Stimulated activated CD4-positive, alpha-beta T cell treated with anti-CD3 and anti-CD28 coated beads, Interleukin-12 subunit alpha, Interleukin-12 subunit beta, amount 100 ng/mL, for 48 hours (primary cell): Measurements from ENCODE around the gene RAB3C.

Source experiments
- DNase-seq, 3 donors: peaks; one replicate each; pipeline ENCODE4 v3.0.0-alpha.2; 2020; ENCODE audit warnings: low read depth in 2 of 3, low spot score in 1 of 3

RAB3C gene

DNA sequence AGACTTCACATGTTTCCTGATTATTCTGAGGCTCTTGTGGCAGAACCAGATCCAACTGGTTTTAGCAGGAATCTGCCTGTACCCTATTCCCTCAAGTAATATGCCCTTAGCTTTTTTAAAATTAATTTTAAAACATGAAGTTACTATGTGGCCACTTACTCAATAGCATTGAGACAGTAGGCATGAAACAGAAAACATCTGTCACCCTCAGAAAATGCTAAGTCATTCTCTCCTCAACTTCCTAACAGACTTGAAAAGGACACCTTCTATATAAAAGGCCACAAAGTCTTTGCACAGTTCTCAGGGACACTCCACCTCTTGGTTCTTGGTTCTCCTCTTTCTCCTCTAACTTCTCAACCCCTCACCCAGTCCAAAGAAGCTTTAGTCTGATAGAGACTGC is 277.8 kb downstream of the RAB3C start:
- no peak for DNase-seq

DNA sequence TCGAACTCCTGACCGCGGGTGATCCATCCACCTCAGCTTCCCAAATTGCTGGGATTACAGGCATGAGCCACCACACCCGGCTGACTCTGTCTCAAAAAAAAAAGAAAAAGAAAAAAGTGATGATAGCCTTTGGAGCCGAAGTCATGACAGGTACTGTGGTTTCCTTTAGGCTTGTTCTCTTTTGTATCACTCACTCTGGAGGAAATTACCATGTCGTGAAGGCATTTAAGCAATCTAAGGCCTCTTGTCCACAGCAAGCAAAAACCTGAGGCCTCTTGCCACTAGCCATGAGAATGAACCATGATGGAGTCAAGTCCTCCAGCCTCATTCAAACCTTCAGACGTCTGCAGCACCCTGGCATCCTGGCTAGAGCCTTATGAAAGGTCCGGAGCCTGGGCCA is 286.1 kb downstream of the RAB3C start:
- no peak for DNase-seq

DNA sequence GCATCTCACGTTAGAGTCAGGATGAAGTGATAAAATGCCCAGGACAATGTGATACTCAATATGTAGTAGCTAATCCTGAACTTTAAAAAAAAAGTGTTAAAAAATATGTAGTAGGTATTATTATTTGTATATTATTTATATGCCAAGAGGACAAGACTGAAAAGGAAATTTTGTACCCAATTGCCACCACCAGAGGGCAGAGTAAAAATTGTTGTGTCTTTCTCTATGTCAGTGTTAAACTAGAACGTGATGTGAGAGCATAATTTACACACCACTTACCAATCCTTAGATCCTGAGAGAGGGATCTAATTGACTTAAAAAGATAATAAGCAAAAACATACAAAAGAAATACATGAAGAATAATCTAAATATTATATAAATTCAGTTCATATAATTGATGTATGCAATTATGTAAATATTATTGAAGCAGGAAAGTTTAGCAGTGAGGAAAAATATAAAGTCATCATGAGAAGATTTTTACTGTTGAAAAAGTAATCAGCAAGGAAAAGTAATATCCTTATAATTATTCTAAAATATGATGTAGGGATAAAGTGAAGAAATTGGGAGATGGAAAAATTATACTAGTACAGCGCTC is 288.9 kb downstream of the RAB3C start:
- DNase-seq, result peak in 1 of 3 donors; percentile 53

GRCh38 chr5:58872670-58873273 is 289.9 kb downstream of the RAB3C start:
- DNase-seq, result no peak

- DNase-seq, result no peak
These were observed 292.7 kb downstream of the RAB3C start for GRCh38 chr5:58875599-58875998.

DNA sequence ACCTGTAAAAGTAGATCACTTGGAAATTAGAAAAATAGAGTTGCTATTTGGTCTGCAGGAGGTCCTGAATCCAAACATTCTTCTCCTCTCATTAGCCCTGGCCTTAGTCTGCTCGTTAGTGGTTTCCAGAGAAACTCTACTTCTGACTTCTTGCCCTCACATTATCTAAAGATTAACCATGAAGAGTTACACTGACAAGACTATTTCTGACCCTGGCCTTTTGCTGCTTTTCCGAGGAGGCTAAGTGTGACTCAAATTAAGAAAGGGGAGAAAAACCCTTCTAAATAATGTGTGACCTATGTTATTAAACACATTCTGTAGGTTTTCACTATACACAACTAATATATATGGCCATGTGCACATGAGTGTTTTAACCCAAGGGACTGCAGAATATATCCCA is 302.4 kb downstream of the RAB3C start:
- DNase-seq, result no peak

DNA sequence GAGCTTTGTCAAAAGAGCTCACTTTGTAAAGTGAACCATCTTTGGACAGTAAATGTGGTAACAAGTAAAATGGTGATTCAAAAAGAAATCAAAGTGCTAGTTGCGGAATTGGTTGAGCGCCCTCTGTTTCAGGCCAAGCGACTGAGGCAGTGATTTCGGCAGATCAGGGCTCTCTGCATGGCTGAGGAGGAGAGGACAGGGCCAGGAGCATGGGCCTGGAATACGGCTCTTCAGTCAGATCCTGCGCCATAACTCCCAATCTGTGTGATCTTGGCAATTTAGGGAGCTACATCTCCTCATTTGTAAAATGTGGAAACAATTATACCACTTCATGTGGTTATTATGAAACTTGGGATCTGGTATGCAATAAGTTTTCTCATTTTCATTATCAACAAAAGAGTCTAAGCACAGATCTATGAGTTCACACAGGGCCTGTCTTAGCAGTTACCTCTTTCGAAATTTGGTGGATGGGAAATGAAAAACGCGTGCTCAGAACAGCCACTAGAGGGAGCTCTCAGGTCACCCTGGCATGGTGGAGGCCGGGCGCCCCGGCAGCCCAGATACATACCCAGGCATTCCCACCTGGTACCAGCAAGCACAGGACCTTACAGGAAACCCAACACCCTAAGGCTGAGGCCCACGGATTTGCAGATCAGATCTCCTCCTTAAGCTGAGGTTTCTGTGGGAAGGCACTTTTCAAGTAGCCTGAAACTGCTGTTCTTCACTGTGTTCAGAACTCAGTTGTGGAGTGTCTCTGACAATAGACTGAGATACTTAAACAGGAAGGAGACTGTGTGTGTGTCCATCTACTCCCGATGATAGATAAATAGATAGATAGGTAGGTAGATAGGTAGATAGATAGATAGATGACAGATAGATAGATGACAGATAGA is 303.7 kb downstream of the RAB3C start:
- peak; percentile 52 to 74 (median 63) for DNase-seq

GRCh38 chr5:58887311-58887710 is 304.4 kb downstream of the RAB3C start:
- no peak for DNase-seq

DNA sequence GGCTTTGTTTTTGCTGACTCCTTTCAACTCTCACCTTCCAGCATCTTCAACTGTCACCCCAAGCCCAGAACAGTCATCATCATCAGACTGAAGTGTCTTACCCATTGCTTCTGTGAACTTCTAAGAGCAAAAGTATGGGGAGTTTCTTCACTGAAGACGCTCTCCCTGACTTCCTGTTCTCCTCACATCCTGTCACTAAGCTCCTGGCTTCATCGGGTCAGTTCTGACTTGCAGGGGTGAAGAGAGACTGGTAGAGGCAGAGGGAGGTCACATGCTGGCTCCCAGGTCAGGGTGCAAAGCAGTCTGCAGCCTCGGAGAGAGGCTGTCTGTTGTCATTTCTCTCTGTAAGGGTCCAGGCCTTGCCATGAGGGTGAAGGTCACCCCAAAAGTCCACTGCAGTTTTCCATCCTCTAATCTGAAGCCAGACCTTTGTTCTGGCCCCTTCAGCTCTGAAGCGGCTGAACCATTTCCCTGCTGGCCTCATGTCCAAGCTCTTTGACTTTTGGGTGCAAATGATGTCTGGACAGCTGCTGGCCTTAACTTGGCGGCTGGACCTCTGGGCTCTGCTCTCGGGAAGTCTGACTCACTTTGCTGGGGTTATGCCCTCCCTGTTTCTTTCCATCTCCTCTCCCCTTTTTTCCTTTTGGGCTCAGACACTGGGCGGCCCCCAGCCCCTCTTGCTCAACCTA is 305.0 kb downstream of the RAB3C start:
- no peak for DNase-seq

GRCh38 chr5:58890265-58890664 is 307.4 kb downstream of the RAB3C start:
- no peak for DNase-seq

- no peak for DNase-seq
These were observed 307.8 kb downstream of the RAB3C start for GRCh38 chr5:58890701-58891085.

GRCh38 chr5:58891086-58891970 is 308.5 kb downstream of the RAB3C start:
- DNase-seq, result peak; percentile 58 to 66 (median 59)

- no peak for DNase-seq
These were observed 309.1 kb downstream of the RAB3C start for GRCh38 chr5:58891971-58892343.

- DNase-seq, result no peak
These were observed 310.7 kb downstream of the RAB3C start for GRCh38 chr5:58893551-58893950.

DNA sequence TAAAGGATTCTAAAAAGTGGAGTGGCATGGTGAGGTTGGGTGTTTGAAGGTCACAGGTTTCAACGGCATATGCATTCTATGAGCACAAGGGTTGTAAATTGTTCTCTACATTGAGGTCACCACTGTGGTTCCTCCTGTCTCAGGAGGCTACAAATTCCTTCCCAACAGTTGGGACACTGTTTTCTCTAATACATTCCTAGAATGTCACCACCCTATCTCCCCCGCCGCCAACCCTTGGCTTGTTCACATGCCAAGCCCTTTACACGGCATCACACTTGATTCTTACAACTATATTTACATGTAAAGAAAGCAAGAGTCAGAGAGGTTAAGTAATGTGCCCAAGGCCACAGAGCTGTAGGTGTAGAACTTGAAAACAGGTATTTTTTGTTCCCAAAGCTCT is 315.1 kb downstream of the RAB3C start:
- DNase-seq, result no peak

- DNase-seq, result no peak
These were observed 315.7 kb downstream of the RAB3C start for GRCh38 chr5:58898538-58898937.

DNA sequence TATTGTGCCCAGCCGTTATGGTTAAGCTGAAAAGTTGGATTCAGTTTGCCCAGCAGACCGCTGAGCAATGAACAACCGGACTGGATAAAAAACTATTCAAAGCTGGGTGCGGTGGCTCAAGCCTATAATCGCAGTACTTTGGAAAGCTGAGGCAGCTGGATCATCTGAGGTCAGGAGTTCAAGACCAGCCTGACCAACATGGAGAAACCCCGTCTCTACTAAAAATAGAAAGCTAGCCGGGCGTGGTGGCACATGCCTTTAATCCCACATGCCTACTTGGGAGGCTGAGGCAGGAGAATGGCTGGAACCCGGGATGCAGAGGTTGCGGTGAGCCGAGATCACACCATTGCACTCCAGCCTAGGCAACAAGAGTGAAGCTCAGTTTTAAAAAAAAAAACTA is 318.4 kb downstream of the RAB3C start:
- no peak for DNase-seq

DNA sequence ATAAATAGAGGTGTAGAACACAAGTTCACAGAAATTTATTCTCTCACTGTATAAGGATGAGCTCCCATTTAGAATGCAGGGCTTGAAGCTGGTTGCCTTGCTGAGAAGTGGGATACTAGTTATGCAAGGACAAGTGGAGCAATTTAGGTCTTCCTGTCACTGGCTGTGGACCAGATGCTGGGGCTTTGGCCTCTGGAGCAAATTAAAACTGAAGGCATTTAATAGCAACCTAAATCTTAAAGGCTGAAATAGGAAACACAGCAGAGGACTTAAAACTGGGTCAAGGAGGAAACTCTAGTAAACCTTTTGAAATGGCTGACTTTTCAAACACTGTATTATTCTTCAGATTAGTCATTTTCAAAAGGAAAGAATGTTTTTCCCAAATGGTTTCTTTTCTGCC is 319.4 kb downstream of the RAB3C start:
- no peak for DNase-seq

DNA sequence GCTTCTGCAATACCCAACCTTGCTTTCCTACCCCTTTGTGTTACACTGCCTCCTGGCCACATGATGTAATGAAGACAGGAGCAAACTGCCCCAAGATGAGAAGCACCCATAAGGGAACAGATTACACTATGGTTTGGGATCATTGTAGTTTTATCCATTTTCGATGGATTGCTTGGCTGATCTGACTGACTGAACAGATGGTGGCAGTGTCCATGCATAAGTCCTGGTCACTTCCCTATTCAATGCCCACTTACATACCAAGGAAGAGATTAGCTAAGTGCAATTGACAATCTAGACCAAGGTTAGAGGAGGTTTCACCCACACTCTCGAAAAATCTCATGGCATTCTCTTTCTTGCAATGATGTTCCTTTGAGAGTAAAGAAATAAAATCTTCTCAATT is 319.9 kb downstream of the RAB3C start:
- DNase-seq, result no peak

DNA sequence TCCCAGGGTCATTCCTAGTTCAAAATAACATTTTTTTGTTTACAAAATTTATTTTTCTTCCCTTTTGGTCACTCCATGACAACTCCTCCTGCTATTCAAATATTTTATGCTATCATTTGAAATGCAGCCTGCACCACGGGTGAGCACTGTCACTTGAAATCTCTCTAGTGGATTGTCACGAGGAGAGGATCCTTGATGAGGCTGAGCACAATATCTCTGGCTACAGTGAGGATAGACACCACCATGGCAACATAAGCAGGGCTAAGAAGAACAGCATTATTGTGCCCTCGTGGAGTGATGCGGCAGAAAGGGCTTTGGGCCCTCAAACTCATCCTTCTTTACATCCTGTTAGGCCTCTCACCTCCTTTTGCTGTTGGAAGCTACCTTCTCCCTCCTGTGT is 321.9 kb downstream of the RAB3C start:
- DNase-seq, result no peak

DNA sequence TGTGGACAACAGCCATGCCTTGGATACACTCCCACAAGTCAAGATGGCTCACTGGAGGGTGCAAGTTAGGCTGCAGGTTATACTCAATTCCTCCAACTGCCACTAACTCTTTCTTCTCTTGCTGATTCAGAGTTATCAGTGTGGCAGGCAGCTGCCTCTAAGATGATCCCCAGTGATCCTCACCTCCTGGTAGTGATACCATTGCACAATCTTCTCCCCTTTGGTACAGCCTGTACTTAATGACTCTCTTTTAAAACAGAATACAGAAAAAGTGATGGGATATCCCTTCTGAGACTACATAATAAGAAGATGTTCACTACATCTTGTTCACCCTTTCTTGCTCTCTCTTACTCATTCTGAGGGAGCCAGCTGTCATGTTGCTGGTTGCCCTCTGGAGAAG is 323.1 kb downstream of the RAB3C start:
- DNase-seq, result no peak
